ENCODE measurements around the gene ASCC1.

Gene ASCC1

GRCh38 chr10:72056932-72057751 lies 158.9 kb downstream of the ASCC1 start:
- no peak for DNase-seq
- Histone ChIP-seq H3K27ac (ENCODE audit: low read length) (no peak overlapping the region), H3K9ac (ENCODE audit: low read length) (no peak overlapping the region)

GRCh38 chr10:72056113-72056512 lies 160.0 kb downstream of the ASCC1 start:
- Histone ChIP-seq H3K36me3 (replicated peaks; ENCODE audit: insufficient read depth, low read length) (no peaks in the 10 kb centered on the region), H3K9me2 (replicated peaks; ENCODE audit: insufficient read depth, low read length) (no peaks in the 10 kb centered on the region), H3K27me3 (replicated peaks; ENCODE audit: insufficient read depth, low read length) (no peaks in the 10 kb centered on the region), H3K79me2 (ENCODE audit: low read length) (no peaks in the 10 kb centered on the region), H3K4me3 (ENCODE audit: low read length) (no peak overlapping the region), H3K27ac (ENCODE audit: low read length) (no peak overlapping the region), H4K20me1 (ENCODE audit: insufficient read depth, low read length) (no peaks in the 10 kb centered on the region), H3K4me1 (ENCODE audit: low read length) (no peaks in the 10 kb centered on the region), H2AFZ (ENCODE audit: low read length) (no peak overlapping the region), H3K4me2 (ENCODE audit: low read depth, low read length) (no peak overlapping the region), H3F3A (ENCODE audit: insufficient read depth, low read length) (no peaks in the 10 kb centered on the region), H3K9ac (ENCODE audit: low read length) (no peak overlapping the region), H3K9me3 (replicated peaks; ENCODE audit: insufficient read depth, low read length) (no peaks in the 10 kb centered on the region)
- no peak for TF ChIP-seq CTCF (IDR thresholded peaks at IDR 0.05; ENCODE audit: low read length)
- TF ChIP-seq EZH2 (optimal IDR thresholded peaks at IDR 0.05; ENCODE audit: low read depth, low read length) = no peak
- no peak for TF ChIP-seq EZH2phosphoT487 (IDR thresholded peaks at IDR 0.05; ENCODE audit: low read length)
- no peak for DNase-seq

More at GRCh38 chr10:72056932-72057751, 158.9 kb downstream of the ASCC1 start:
- H2AFZ ChIP-seq (ENCODE audit: low read length) = no peak overlapping the region
- no peaks in the 10 kb centered on the region for H3K79me2 ChIP-seq (ENCODE audit: low read length)
- TF ChIP-seq EZH2phosphoT487 (IDR thresholded peaks at IDR 0.05; ENCODE audit: low read length) (no peak), CTCF (IDR thresholded peaks at IDR 0.05; ENCODE audit: low read length) (no peak), EZH2 (optimal IDR thresholded peaks at IDR 0.05; ENCODE audit: low read depth, low read length) (no peak)
- no peak overlapping the region for H3K4me3 ChIP-seq (ENCODE audit: low read length)
- no peak overlapping the region for H3K4me2 ChIP-seq (ENCODE audit: low read depth, low read length)
- no peaks in the 10 kb centered on the region for H3K4me1 ChIP-seq (ENCODE audit: low read length)
- no peaks in the 10 kb centered on the region for H3K9me2 ChIP-seq (replicated peaks; ENCODE audit: insufficient read depth, low read length)
- no peaks in the 10 kb centered on the region for H4K20me1 ChIP-seq (ENCODE audit: insufficient read depth, low read length)
- H3K36me3 ChIP-seq (replicated peaks; ENCODE audit: insufficient read depth, low read length) = no peaks in the 10 kb centered on the region
- no peaks in the 10 kb centered on the region for H3K9me3 ChIP-seq (replicated peaks; ENCODE audit: insufficient read depth, low read length)
- no peaks in the 10 kb centered on the region for H3K27me3 ChIP-seq (replicated peaks; ENCODE audit: insufficient read depth, low read length)
- H3F3A ChIP-seq (ENCODE audit: insufficient read depth, low read length) = no peaks in the 10 kb centered on the region

- Histone ChIP-seq H2AFZ (ENCODE audit: low read length) (no peak overlapping the region), H3F3A (ENCODE audit: insufficient read depth, low read length) (no peaks in the 10 kb centered on the region)
Measured at GRCh38 chr10:72053690-72054089, 162.4 kb downstream of the ASCC1 start.

More at GRCh38 chr10:72053690-72054089, 162.4 kb downstream of the ASCC1 start:
- Histone ChIP-seq H3K27ac (ENCODE audit: low read length) (no peak overlapping the region), H3K27me3 (replicated peaks; ENCODE audit: insufficient read depth, low read length) (no peaks in the 10 kb centered on the region), H3K4me1 (ENCODE audit: low read length) (no peaks in the 10 kb centered on the region), H3K9me2 (replicated peaks; ENCODE audit: insufficient read depth, low read length) (no peaks in the 10 kb centered on the region), H3K9me3 (replicated peaks; ENCODE audit: insufficient read depth, low read length) (no peaks in the 10 kb centered on the region), H3K36me3 (replicated peaks; ENCODE audit: insufficient read depth, low read length) (no peaks in the 10 kb centered on the region), H3K4me3 (ENCODE audit: low read length) (no peak overlapping the region), H3K79me2 (ENCODE audit: low read length) (no peaks in the 10 kb centered on the region), H3K4me2 (ENCODE audit: low read depth, low read length) (no peak overlapping the region), H4K20me1 (ENCODE audit: insufficient read depth, low read length) (no peaks in the 10 kb centered on the region), H3K9ac (ENCODE audit: low read length) (no peak overlapping the region)
- no peak for DNase-seq
- TF ChIP-seq EZH2 (optimal IDR thresholded peaks at IDR 0.05; ENCODE audit: low read depth, low read length) (no peak), EZH2phosphoT487 (IDR thresholded peaks at IDR 0.05; ENCODE audit: low read length) (no peak), CTCF (IDR thresholded peaks at IDR 0.05; ENCODE audit: low read length) (no peak)
